HEK293T (cell line): ENCODE results near the gene TREML4.

Experiments used
- ARNT ChIP-seq: fragments of 450-650 bp; IDR thresholded peaks from 2 replicates; pipeline ENCODE4 v1.6.1; 2017; ENCODE audit warnings: mild to moderate bottlenecking
- BHLHE40 ChIP-seq: fragments of 450-650 bp; IDR thresholded peaks from 2 replicates; pipeline ENCODE4 v1.6.1; 2016; ENCODE audit warnings: mild to moderate bottlenecking, moderate library complexity, borderline replicate concordance
- NFRKB ChIP-seq: fragments of 450-650 bp; IDR thresholded peaks from 2 replicates; pipeline ENCODE4 v1.6.1; 2016; ENCODE audit warnings: mild to moderate bottlenecking, moderate library complexity
- TARDBP ChIP-seq: fragments of 450-650 bp; IDR thresholded peaks from 2 replicates; pipeline ENCODE4 v1.6.1; 2016
- ZNF384 ChIP-seq: fragments of 450-650 bp; IDR thresholded peaks from 2 replicates; pipeline ENCODE4 v1.6.1; 2016
- TF ChIP-seq, protein P1 (sequence below): fragments of 450-650 bp; IDR thresholded peaks from 2 replicates; pipeline ENCODE4 v1.6.1; 2016

DNA sequence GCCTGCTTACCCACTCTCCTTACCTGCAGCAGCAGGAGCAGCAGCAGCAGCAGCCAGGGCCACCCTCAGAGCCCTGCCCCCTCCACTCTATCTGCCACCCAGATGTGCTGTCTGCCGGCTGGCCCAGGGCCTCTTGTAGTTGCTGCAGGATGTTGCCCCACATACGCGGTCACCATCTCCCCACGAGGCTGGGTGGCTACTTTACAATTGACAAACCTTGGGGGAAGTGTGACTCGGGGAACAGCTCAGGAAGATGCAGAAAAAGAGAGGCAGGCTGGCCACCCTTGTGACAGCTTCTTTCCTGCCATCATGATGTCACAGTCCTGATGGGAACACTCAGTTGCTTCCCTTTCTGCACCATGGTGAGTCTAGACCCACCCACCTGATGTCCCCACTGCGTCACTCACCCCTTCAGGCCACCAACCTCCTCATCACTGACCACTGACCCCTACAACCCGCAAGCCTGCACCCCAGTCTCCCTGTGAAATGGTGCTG lies 43.8 kb downstream of the TREML4 start:
- TF ChIP-seq, protein P1, sequence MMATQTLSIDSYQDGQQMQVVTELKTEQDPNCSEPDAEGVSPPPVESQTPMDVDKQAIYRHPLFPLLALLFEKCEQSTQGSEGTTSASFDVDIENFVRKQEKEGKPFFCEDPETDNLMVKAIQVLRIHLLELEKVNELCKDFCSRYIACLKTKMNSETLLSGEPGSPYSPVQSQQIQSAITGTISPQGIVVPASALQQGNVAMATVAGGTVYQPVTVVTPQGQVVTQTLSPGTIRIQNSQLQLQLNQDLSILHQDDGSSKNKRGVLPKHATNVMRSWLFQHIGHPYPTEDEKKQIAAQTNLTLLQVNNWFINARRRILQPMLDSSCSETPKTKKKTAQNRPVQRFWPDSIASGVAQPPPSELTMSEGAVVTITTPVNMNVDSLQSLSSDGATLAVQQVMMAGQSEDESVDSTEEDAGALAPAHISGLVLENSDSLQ: no peak
- no peak for TF ChIP-seq BHLHE40
- TF ChIP-seq ZNF384: no peak
- TF ChIP-seq NFRKB: no peak
- TF ChIP-seq TARDBP: no peak
- TF ChIP-seq ARNT: no peak
